ENCODE data around the gene CDCA7L.
A peak's percentile ranks its signal among the peaks of the same experiment; 100 is the strongest.

CDCA7L gene

DNA sequence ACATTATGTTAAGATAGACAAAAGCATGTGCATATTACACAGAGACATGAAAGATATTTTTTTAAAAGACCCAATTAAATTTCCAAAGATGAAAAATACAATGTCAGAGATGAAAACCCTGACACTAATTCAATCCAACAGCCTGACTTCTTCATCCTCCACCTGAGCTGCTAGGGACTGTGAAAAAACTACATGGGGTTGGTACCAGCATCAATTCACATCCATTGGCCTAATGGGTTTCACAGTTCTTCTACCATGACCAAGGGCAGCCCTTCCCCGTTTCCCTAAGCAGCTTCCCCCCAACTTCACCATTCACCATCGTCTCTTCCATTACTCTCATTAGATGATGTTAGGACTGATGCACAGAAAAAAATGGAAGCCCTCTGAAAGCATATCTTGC lies 37.4 kb upstream of the CDCA7L start:
- H3K79me2 ChIP-seq (ENCODE audit: insufficient read depth, low read length), result no peaks in the 10 kb centered on the region
- no peak overlapping the region for H3K9ac ChIP-seq (ENCODE audit: low read depth, low read length, poor library complexity, severe bottlenecking)
- TF ChIP-seq EZH2phosphoT487 (IDR thresholded peaks at IDR 0.05; ENCODE audit: borderline replicate concordance), result no peak
- TF ChIP-seq, protein P1, sequence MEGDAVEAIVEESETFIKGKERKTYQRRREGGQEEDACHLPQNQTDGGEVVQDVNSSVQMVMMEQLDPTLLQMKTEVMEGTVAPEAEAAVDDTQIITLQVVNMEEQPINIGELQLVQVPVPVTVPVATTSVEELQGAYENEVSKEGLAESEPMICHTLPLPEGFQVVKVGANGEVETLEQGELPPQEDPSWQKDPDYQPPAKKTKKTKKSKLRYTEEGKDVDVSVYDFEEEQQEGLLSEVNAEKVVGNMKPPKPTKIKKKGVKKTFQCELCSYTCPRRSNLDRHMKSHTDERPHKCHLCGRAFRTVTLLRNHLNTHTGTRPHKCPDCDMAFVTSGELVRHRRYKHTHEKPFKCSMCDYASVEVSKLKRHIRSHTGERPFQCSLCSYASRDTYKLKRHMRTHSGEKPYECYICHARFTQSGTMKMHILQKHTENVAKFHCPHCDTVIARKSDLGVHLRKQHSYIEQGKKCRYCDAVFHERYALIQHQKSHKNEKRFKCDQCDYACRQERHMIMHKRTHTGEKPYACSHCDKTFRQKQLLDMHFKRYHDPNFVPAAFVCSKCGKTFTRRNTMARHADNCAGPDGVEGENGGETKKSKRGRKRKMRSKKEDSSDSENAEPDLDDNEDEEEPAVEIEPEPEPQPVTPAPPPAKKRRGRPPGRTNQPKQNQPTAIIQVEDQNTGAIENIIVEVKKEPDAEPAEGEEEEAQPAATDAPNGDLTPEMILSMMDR (conservative IDR thresholded peaks at IDR 0.05; ENCODE audit: low read length), result no peak
- H3K9me3 ChIP-seq (ENCODE audit: insufficient read depth, low read depth, low read length), result no peaks in the 10 kb centered on the region
- no peak overlapping the region for H3K4me2 ChIP-seq (ENCODE audit: low read depth, low read length, poor library complexity, severe bottlenecking)
- no peaks in the 10 kb centered on the region for H3K9me2 ChIP-seq (replicated peaks; ENCODE audit: low read depth, low read length)
- H2AFZ ChIP-seq (ENCODE audit: low read length), result no peak overlapping the region
- no peaks in the 10 kb centered on the region for H3F3A ChIP-seq (ENCODE audit: low read depth)
- H3K4me3 ChIP-seq (ENCODE audit: low read length, poor library complexity, severe bottlenecking), result no peak overlapping the region
- H3K27me3 ChIP-seq (ENCODE audit: insufficient read depth, low read length, poor library complexity, severe bottlenecking), result no peaks in the 10 kb centered on the region
- H3K36me3 ChIP-seq (ENCODE audit: insufficient read depth, low read length), result no peaks in the 10 kb centered on the region
- no peaks in the 10 kb centered on the region for H4K20me1 ChIP-seq (ENCODE audit: insufficient read depth, low read length, poor library complexity, severe bottlenecking)
- no peaks in the 10 kb centered on the region for H3K4me1 ChIP-seq (ENCODE audit: insufficient read depth, low read length, poor library complexity, severe bottlenecking)

DNA sequence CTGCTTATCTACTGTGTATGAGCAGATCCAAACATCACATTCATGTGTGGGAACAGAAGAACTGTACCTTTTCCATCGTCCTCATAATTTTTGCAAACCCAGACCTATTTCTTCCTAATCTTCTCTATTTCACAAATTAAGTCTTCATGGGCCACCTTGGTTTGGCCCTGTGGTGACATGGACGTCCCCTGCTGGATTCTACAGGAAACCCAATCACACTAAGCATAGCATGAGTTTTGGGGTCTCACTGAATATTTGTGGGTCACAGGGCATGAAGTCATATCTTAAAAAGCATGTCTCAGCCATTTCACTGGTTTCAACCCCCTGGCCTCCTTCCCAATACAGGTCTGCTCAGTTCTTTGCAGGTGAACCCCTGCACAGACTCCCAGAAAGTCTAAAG lies 35.8 kb upstream of the CDCA7L start:
- Histone ChIP-seq H2AFZ (ENCODE audit: low read length) (no peak overlapping the region), H3F3A (ENCODE audit: low read depth) (no peaks in the 10 kb centered on the region)
- TF ChIP-seq, protein P1 (conservative IDR thresholded peaks at IDR 0.05; ENCODE audit: low read length), result 0 out of 2 replicates have a peak, but pooled peaks have one; percentile 11
- TF ChIP-seq EZH2phosphoT487 (IDR thresholded peaks at IDR 0.05; ENCODE audit: borderline replicate concordance), result no peak

DNA sequence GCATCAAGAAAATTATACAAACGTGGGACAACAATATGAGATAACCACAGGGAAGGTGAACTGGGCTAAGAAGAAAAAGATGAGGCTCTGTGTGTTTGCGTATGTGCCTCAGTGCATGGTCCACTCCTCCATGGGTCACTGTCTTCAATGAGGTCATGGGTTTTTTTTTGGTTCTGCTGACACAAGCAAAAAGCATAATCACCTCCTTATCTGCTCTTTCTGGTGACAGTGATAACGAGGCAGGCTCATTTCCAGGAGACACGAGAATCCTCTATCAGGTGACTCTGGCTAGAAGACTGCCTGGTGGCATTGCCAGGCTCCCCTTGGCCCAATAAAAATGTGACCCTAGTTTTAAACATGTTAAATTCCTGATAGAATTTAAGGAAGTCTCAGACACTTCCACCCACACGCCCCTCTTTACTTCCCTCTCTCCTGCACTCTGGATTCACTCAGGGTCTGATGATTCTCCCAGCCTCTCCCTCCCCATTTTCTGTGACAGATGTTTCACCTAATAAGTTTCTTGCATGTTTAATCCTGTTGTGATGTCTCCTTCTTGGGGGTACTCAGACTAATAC lies 35.3 kb upstream of the CDCA7L start:
- Histone ChIP-seq H3K27me3 (ENCODE audit: insufficient read depth, low read length, poor library complexity, severe bottlenecking) (no peaks in the 10 kb centered on the region), H3K4me3 (ENCODE audit: low read length, poor library complexity, severe bottlenecking) (no peak overlapping the region), H2AFZ (ENCODE audit: low read length) (no peak overlapping the region), H3K9ac (ENCODE audit: low read depth, low read length, poor library complexity, severe bottlenecking) (no peak overlapping the region), H3F3A (ENCODE audit: low read depth) (no peaks in the 10 kb centered on the region), H4K20me1 (ENCODE audit: insufficient read depth, low read length, poor library complexity, severe bottlenecking) (no peaks in the 10 kb centered on the region), H3K4me1 (ENCODE audit: insufficient read depth, low read length, poor library complexity, severe bottlenecking) (no peaks in the 10 kb centered on the region), H3K9me2 (replicated peaks; ENCODE audit: low read depth, low read length) (no peaks in the 10 kb centered on the region), H3K79me2 (ENCODE audit: insufficient read depth, low read length) (no peaks in the 10 kb centered on the region), H3K36me3 (ENCODE audit: insufficient read depth, low read length) (no peaks in the 10 kb centered on the region), H3K9me3 (ENCODE audit: insufficient read depth, low read depth, low read length) (no peaks in the 10 kb centered on the region), H3K4me2 (ENCODE audit: low read depth, low read length, poor library complexity, severe bottlenecking) (no peak overlapping the region)
- TF ChIP-seq EZH2phosphoT487 (IDR thresholded peaks at IDR 0.05; ENCODE audit: borderline replicate concordance), result no peak
- TF ChIP-seq, protein P1 (conservative IDR thresholded peaks at IDR 0.05; ENCODE audit: low read length), result no peak

More for the DNA sequence above, 35.8 kb upstream of the CDCA7L start:
- no peaks in the 10 kb centered on the region for H3K79me2 ChIP-seq (ENCODE audit: insufficient read depth, low read length)
- no peak overlapping the region for H3K4me2 ChIP-seq (ENCODE audit: low read depth, low read length, poor library complexity, severe bottlenecking)
- no peaks in the 10 kb centered on the region for H3K9me3 ChIP-seq (ENCODE audit: insufficient read depth, low read depth, low read length)
- no peaks in the 10 kb centered on the region for H3K27me3 ChIP-seq (ENCODE audit: insufficient read depth, low read length, poor library complexity, severe bottlenecking)
- no peaks in the 10 kb centered on the region for H3K36me3 ChIP-seq (ENCODE audit: insufficient read depth, low read length)
- H3K4me3 ChIP-seq (ENCODE audit: low read length, poor library complexity, severe bottlenecking), result no peak overlapping the region
- H3K4me1 ChIP-seq (ENCODE audit: insufficient read depth, low read length, poor library complexity, severe bottlenecking), result no peaks in the 10 kb centered on the region
- H4K20me1 ChIP-seq (ENCODE audit: insufficient read depth, low read length, poor library complexity, severe bottlenecking), result no peaks in the 10 kb centered on the region
- no peaks in the 10 kb centered on the region for H3K9me2 ChIP-seq (replicated peaks; ENCODE audit: low read depth, low read length)
- no peak overlapping the region for H3K9ac ChIP-seq (ENCODE audit: low read depth, low read length, poor library complexity, severe bottlenecking)

Data from Loucy (cell line).